GM12864 (cell line): ENCODE measurements around the gene SCO2.
"Not testable (repeated sequence)": the region's sequence is repeated elsewhere in the genome, so short reads cannot be mapped to it uniquely, and the experiment has no call there.

Source experiments
- DNase-seq: peaks from one replicate; pipeline ENCODE4 v3.0.0-alpha.2; 2011; ENCODE audit warnings: low read depth
- H3K4me3 ChIP-seq: 2 replicates; pipeline ENCODE4 v1.5.1; 2011; ENCODE audit warnings: mild to moderate bottlenecking, low read depth, low read length, control low read depth
- TF ChIP-seq, protein P1 (sequence below): IDR thresholded peaks from 2 replicates; pipeline ENCODE4 v1.5.1; 2011; ENCODE audit warnings: low read depth, mild to moderate bottlenecking, moderate library complexity, low read length, control low read depth, inconsistent platforms; ENCODE audit errors: missing control alignments

The SCO2 gene

DNA sequence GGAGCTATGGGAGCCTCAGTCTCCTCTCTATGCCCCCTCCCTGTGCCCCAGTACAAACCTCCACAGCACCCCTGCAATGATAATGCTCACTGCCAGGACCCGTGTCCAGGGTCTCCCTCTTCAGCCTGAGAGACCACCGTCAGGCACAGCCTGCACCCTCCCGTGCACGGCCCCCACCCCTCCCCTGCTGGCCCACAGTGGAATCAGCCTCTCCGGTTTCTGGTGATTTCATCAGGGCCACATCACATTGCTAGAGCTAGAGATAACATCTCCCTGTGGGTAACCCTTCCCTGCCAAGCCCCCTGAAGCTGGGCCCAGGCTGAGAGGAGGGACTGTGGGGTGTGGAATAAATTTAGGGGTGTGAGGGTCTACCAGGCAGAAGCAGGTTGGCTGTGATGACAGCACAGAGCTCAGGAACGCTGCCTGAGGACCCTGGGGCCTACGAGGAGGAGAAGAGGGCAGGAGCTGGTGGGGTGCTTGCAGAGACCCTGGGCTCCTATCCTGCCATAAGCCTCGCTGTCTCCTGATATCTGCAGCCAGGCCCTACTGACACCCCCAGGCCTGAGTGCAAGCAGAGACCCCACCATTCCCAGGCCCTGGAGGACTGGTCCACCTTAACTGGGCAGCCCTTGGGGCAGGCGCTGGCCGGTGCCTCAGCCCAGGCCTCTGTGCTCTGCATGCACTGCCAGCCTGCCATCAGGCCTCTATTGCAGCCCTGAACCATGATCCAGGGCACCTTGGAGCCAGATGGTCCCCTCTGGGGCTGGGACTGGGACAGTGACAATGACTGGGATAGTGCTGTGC lies 20.3 kb upstream of the SCO2 start, which contains the start of gene KLHDC7B:
KLHDC7B (plus strand) TSS at position 378 of the 804 bp plus-strand sequence; CDS start at position 723, 345 bp downstream.
- no peak for DNase-seq
- TF ChIP-seq, protein P1, sequence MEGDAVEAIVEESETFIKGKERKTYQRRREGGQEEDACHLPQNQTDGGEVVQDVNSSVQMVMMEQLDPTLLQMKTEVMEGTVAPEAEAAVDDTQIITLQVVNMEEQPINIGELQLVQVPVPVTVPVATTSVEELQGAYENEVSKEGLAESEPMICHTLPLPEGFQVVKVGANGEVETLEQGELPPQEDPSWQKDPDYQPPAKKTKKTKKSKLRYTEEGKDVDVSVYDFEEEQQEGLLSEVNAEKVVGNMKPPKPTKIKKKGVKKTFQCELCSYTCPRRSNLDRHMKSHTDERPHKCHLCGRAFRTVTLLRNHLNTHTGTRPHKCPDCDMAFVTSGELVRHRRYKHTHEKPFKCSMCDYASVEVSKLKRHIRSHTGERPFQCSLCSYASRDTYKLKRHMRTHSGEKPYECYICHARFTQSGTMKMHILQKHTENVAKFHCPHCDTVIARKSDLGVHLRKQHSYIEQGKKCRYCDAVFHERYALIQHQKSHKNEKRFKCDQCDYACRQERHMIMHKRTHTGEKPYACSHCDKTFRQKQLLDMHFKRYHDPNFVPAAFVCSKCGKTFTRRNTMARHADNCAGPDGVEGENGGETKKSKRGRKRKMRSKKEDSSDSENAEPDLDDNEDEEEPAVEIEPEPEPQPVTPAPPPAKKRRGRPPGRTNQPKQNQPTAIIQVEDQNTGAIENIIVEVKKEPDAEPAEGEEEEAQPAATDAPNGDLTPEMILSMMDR: peak; percentile 31
- no peak within 1 kb of the TSS for H3K4me3 ChIP-seq

DNA sequence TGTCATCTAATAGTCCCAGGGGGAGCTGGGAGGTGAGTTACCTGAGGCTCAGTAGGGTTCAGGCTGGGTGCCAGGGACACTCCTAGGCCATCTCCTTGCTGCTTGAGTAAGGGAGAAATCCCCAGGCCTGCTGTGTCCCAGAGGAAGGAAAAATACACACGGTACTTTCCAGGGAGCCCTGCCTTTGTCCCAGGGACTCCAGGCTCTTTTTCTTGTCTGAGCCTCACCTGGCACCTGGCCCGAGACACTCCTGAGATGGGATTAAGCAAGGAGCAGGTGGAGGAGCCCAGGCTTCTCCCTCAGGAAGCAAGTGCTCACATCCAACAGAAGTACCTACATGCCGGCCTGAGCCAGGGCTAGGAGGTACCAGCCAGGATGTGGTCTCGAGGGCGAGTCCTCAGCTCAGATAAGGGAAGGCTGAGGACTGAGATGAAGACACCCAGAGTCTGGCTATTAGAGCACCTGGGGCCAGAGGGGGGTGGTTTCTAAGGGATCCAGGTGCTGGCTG lies 19.4 kb upstream of the SCO2 start:
- TF ChIP-seq, protein P1: no peak
- no peak overlapping the region for H3K4me3 ChIP-seq
- DNase-seq: no peak

- DNase-seq: no peak
- TF ChIP-seq, protein P1: peak; percentile 68
- no peak overlapping the region for H3K4me3 ChIP-seq
These were observed 18.8 kb upstream of the SCO2 start for GRCh38 chr22:50544078-50544745.

DNA sequence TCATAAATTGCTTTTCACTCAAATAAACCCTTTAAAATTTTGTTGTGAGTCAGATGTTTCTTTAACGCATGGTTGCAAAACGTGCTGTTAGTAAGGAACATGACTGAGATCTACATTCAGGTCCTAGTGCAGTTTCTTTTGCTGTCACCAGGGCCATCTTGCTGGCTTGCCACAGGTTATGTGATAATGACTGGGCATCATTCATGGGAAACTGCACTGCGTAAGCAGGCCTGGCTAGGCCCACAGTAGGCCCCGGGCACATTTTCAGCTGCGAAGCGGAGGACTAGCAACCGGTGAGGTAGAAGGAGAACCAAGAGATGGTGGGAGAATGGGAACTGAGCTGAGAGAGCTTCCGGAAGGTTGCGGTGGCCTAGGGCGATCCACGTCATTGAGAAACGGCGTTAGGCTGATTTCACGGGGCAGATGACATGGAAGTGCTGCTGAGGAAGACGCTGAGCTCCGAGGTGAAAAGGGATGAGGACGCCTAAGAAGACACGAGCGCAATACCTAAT lies 17.1 kb upstream of the SCO2 start:
- TF ChIP-seq, protein P1: peak; percentile 37
- peak overlapping the region; percentile 44 for H3K4me3 ChIP-seq
- peak; percentile 89 for DNase-seq

- DNase-seq: not testable (repeated sequence)
These were observed 16.2 kb upstream of the SCO2 start for GRCh38 chr22:50541667-50542026.

GRCh38 chr22:50540381-50540780 lies 15.0 kb upstream of the SCO2 start:
- TF ChIP-seq, protein P1: no peak
- DNase-seq: no peak
- H3K4me3 ChIP-seq: no peak overlapping the region

More at GRCh38 chr22:50541667-50542026, 16.2 kb upstream of the SCO2 start:
- H3K4me3 ChIP-seq: peak overlapping the region; percentile 44

GRCh38 chr22:50537765-50538164 lies 12.4 kb upstream of the SCO2 start:
- no peak overlapping the region for H3K4me3 ChIP-seq

More at GRCh38 chr22:50537765-50538164, 12.4 kb upstream of the SCO2 start:
- TF ChIP-seq, protein P1: no peak
- no peak for DNase-seq
